ENCODE measurements around the gene DIAPH3. TPM values are rescaled to one million over a fixed set of nuclear protein-coding genes. Genes with fewer than 3 reads are reported as not detected.

The DIAPH3 gene
- total and polyA plus RNA-seq, 2 donors (not counting 1 experiment from before 2014, with no cell fraction given): 0.03 to 0.10 TPM

DNA sequence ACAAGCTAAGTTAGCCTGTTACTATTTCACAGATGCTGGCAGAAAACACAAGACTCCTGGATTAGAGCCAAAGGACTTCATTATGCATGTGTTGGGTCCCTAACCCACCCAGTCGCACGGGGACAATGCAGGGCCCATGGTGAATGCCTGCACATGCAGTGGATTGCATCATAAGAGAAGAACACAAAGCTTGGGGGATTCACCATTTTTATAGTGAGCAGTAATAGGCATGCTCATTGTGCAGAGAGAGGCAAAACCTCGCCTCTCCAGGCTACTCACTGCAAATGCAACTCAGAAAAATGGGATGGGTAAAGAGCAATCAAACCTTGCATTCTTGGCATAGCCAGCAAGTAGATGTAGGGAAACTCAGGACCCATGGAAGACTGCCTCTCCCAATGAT is 115.8 kb downstream of the DIAPH3 start:
- Histone ChIP-seq H3K9me3 (ENCODE audit: control extremely low read depth in 1 of 3, control insufficient read depth in 2 of 3, insufficient read depth in 1 of 3, low read length in 2 of 3) (no peaks in the 10 kb centered on the region), H2AFZ (ENCODE audit: insufficient read depth, low read depth, low read length, poor library complexity, severe bottlenecking) (no peak overlapping the region), H3K9ac (ENCODE audit: low read length) (no peak overlapping the region), H3K4me1 (ENCODE audit: control insufficient read depth in 2 of 2, insufficient read depth in 2 of 2, low read length in 2 of 2) (no peaks in the 10 kb centered on the region), H3K36me3 (replicated peaks in 1 of 2; ENCODE audit: control extremely low read depth in 1 of 2, control insufficient read depth in 1 of 2, extremely low read depth in 1 of 2, insufficient read depth in 2 of 2, low read length in 1 of 2) (no peaks in the 10 kb centered on the region), H3K4me2 (replicated peaks; ENCODE audit: low read depth, low read length, poor library complexity, severe bottlenecking) (no peak overlapping the region), H3K27ac (ENCODE audit: low read length in 2 of 2) (no peak overlapping the region), H3K4me3 (ENCODE audit: control extremely low read depth in 1 of 5, extremely low read depth in 1 of 5, insufficient read depth in 1 of 5, low read depth in 2 of 5, low read length in 4 of 5) (no peak overlapping the region), H4K20me1 (ENCODE audit: control insufficient read depth, insufficient read depth, low read length, poor library complexity, severe bottlenecking) (no peaks in the 10 kb centered on the region), H3K27me3 (replicated peaks in 1 of 4; ENCODE audit: control extremely low read depth in 1 of 4, control insufficient read depth in 3 of 4, insufficient read depth in 4 of 4, low read length in 3 of 4) (no peaks in the 10 kb centered on the region), H3K79me2 (ENCODE audit: control insufficient read depth, insufficient read depth, low read length) (no peaks in the 10 kb centered on the region)
- WGBS (ENCODE audit: insufficient coverage): 100% methylated on average over 2 of the region's 3 CpGs
- DNase-seq (no peak), ATAC-seq (ENCODE audit: low read depth) (no peak)
- intact Hi-C loops (cut with micrococcal nuclease): no loop called here
- POLR2A ChIA-PET: no interaction called here
- Mint-ChIP-seq H3K9me3 (ENCODE audit: insufficient read depth) (no peaks in the 10 kb centered on the region), H3K27me3 (no peaks in the 10 kb centered on the region), H3K4me1 (no peaks in the 10 kb centered on the region), H3K4me3 (no peak overlapping the region), H3K27ac (no peak overlapping the region)
- CTCF ChIA-PET: no interaction called here
- no peak for TF ChIP-seq EZH2 (IDR thresholded peaks at IDR 0.05; ENCODE audit: borderline replicate concordance, insufficient read depth, low read depth, low read length, poor library complexity, severe bottlenecking)
- TF ChIP-seq, protein P1, sequence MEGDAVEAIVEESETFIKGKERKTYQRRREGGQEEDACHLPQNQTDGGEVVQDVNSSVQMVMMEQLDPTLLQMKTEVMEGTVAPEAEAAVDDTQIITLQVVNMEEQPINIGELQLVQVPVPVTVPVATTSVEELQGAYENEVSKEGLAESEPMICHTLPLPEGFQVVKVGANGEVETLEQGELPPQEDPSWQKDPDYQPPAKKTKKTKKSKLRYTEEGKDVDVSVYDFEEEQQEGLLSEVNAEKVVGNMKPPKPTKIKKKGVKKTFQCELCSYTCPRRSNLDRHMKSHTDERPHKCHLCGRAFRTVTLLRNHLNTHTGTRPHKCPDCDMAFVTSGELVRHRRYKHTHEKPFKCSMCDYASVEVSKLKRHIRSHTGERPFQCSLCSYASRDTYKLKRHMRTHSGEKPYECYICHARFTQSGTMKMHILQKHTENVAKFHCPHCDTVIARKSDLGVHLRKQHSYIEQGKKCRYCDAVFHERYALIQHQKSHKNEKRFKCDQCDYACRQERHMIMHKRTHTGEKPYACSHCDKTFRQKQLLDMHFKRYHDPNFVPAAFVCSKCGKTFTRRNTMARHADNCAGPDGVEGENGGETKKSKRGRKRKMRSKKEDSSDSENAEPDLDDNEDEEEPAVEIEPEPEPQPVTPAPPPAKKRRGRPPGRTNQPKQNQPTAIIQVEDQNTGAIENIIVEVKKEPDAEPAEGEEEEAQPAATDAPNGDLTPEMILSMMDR (IDR thresholded peaks at IDR 0.05): no peak

DNA sequence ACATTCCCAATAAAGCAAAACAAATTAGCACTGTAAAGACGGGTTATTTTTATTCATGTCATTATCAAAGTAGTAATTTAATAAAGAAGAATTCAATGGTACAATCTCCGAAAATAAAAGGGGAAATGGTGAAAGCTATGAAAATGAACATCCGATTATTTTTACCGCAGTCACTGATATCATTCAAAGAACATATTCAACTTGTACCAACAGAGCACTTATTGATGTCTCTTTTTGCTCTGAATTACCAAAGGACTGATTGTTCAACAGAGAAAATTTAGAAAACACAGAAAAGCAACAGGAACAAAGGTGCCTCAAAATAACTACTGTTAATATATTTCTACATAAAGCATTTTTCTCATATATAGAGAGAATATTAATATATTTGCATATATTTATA is 119.4 kb downstream of the DIAPH3 start:
- H3K4me1 ChIP-seq (ENCODE audit: control insufficient read depth in 2 of 2, insufficient read depth in 2 of 2, low read length in 2 of 2): no peaks in the 10 kb centered on the region
- H4K20me1 ChIP-seq (ENCODE audit: control insufficient read depth, insufficient read depth, low read length, poor library complexity, severe bottlenecking): no peaks in the 10 kb centered on the region
- no peak overlapping the region for H3K27ac Mint-ChIP-seq
- ChIA-PET CTCF (no interaction called here), POLR2A (no interaction called here)
- no peak overlapping the region for H3K27ac ChIP-seq (ENCODE audit: low read length in 2 of 2)
- no CpG with 5 or more reads among the region's 4 CpGs for WGBS (ENCODE audit: insufficient coverage)
- H3K27me3 Mint-ChIP-seq: no peaks in the 10 kb centered on the region
- no peak overlapping the region for H3K9ac ChIP-seq (ENCODE audit: low read length)
- no peaks in the 10 kb centered on the region for H3K27me3 ChIP-seq (replicated peaks in 1 of 4; ENCODE audit: control extremely low read depth in 1 of 4, control insufficient read depth in 3 of 4, insufficient read depth in 4 of 4, low read length in 3 of 4)
- intact Hi-C loops (cut with micrococcal nuclease): no loop called here
- H3K36me3 ChIP-seq (replicated peaks in 1 of 2; ENCODE audit: control extremely low read depth in 1 of 2, control insufficient read depth in 1 of 2, extremely low read depth in 1 of 2, insufficient read depth in 2 of 2, low read length in 1 of 2): no peaks in the 10 kb centered on the region
- H3K9me3 ChIP-seq (ENCODE audit: control extremely low read depth in 1 of 3, control insufficient read depth in 2 of 3, insufficient read depth in 1 of 3, low read length in 2 of 3): no peaks in the 10 kb centered on the region
- H3K4me3 Mint-ChIP-seq: no peak overlapping the region
- no peak overlapping the region for H3K4me3 ChIP-seq (ENCODE audit: control extremely low read depth in 1 of 5, extremely low read depth in 1 of 5, insufficient read depth in 1 of 5, low read depth in 2 of 5, low read length in 4 of 5)
- H3K4me1 Mint-ChIP-seq: no peaks in the 10 kb centered on the region
- ATAC-seq (ENCODE audit: low read depth): no peak
- no peaks in the 10 kb centered on the region for H3K9me3 Mint-ChIP-seq (ENCODE audit: insufficient read depth)
- DNase-seq: no peak
- H3K79me2 ChIP-seq (ENCODE audit: control insufficient read depth, insufficient read depth, low read length): no peaks in the 10 kb centered on the region
- no peak for TF ChIP-seq EZH2 (IDR thresholded peaks at IDR 0.05; ENCODE audit: borderline replicate concordance, insufficient read depth, low read depth, low read length, poor library complexity, severe bottlenecking)
- TF ChIP-seq, protein P1 (IDR thresholded peaks at IDR 0.05): no peak
- no peak overlapping the region for H3K4me2 ChIP-seq (replicated peaks; ENCODE audit: low read depth, low read length, poor library complexity, severe bottlenecking)
- H2AFZ ChIP-seq (ENCODE audit: insufficient read depth, low read depth, low read length, poor library complexity, severe bottlenecking): no peak overlapping the region
